HG03342 (cell line): ENCODE data around the gene CFAP52.
"Not testable (repeated sequence)": the region's sequence is repeated elsewhere in the genome, so short reads cannot be mapped to it uniquely, and the experiment has no call there.

Experiments
- ATAC-seq: cut with Tn5 transposase; IDR thresholded peaks from one replicate; pipeline ENCODE4 v1.9.1; 2021; ENCODE audit warnings: mild to moderate bottlenecking, moderate library complexity; ENCODE audit not compliant: unreplicated experiment

The CFAP52 gene, protein sequence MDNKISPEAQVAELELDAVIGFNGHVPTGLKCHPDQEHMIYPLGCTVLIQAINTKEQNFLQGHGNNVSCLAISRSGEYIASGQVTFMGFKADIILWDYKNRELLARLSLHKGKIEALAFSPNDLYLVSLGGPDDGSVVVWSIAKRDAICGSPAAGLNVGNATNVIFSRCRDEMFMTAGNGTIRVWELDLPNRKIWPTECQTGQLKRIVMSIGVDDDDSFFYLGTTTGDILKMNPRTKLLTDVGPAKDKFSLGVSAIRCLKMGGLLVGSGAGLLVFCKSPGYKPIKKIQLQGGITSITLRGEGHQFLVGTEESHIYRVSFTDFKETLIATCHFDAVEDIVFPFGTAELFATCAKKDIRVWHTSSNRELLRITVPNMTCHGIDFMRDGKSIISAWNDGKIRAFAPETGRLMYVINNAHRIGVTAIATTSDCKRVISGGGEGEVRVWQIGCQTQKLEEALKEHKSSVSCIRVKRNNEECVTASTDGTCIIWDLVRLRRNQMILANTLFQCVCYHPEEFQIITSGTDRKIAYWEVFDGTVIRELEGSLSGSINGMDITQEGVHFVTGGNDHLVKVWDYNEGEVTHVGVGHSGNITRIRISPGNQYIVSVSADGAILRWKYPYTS

DNA sequence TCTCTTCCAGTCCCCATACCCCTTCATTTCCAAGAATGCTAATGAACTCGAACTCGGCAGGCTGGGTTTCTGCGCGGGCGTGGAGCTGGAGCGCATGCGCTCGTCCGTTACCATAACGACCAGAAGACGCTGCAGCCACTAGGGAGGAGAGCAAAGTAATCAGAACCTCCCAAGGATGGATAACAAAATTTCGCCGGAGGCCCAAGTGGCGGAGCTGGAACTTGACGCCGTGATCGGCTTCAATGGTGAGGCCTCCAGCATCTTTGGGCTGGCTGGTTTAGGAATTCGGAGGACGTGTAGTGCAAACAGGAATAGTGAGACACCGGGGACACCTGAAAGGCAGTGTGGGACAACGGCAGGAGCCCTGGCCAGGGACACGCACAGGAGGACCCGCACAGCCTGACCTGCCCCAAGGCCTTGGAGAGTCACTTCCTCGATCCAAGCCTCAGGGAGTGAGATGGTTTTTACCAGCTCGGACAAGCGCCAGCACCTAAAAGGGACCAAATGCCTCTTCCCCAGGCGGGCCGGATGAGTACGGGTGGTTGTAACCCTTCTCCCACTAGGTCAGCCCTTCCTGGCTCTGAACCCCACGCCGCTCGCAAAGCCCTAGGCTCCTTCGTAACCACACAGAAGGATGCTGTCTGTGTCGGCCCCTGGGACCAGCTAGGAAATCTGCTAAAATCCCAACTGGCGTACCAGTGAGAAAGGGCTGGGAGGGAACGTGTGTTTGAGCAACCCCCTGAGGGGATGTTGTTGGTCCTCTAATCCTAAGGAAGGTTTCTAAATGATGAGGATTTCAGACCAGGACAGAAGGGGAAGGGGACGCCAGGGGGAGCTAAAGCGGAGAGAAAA lies at the start of gene CFAP52:
Gene CFAP52 (plus strand): TSS at position 122 of the 852 bp plus-strand sequence. CDS start 54 bp downstream, at position 176.
- no peak for ATAC-seq

DNA sequence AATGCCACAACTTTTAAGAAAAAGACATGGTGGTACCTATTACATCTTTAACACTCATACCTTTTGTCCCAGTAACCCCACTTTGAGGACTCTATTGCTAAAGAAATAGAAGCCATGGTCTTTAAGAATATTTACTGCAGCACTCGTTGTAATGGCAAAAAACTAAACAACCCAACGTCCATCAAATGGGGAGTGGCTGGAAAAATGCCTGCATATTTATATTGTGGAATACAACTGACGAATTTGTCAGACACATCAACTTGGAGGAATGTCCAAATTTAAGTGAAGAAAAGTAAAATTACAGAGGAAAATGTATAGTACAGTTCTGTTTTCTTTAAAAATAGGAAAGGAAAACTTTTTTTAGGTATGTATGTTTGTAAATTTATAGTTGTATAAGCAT lies 48.7 kb upstream of the CFAP52 start:
- no peak for ATAC-seq

GRCh38 chr17:9529033-9529700 lies 47.3 kb upstream of the CFAP52 start:
- no peak for ATAC-seq

GRCh38 chr17:9531034-9531433 lies 45.4 kb upstream of the CFAP52 start:
- ATAC-seq, result no peak

DNA sequence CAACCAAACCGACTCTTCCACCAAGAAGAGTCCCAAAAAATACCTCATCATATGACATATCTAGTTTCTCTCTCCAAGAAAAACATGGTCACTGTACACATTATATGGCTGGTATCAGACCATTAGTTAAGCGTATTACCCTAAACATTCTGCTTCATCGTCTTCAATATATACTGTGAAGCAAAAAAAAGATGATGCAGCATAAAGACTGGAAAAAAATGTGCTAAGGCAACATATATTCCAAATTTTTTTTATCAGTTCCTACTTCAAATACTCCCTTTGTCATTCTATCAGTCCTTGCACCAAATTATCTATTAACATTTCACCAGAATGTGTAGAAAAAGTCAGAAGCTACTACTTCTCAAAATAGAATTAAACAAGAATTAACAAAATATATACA lies 43.7 kb upstream of the CFAP52 start:
- no peak for ATAC-seq

- ATAC-seq, result no peak
These were observed 43.0 kb upstream of the CFAP52 start for GRCh38 chr17:9533441-9533840.

GRCh38 chr17:9536061-9536460 lies 40.4 kb upstream of the CFAP52 start:
- ATAC-seq, result no peak

GRCh38 chr17:9537177-9537776 lies 39.2 kb upstream of the CFAP52 start:
- ATAC-seq, result no peak

GRCh38 chr17:9538626-9539025 lies 37.8 kb upstream of the CFAP52 start:
- ATAC-seq, result no peak

- ATAC-seq, result no peak
These were observed 34.7 kb upstream of the CFAP52 start for GRCh38 chr17:9541718-9542117.

DNA sequence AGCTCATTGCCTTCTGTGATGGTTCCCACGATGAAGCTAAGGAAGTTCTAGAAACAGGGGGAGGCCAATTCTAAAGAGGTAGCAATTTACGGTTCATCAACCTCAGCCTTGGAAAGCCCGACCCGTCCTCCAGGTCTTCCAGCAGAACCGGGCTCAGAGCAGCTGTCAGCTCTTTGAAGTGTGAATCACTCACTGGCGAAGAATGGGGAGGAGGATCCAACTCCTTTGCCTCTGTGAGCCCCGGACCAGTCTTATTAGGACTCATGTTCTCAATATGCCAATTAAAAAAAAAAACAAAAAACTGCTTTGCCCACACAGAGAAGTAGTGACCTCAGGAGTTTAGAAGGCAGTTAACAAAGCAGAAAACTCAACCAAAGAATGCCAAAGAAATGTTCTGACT lies 32.2 kb upstream of the CFAP52 start:
- no peak for ATAC-seq

- no peak for ATAC-seq
These were observed 27.2 kb upstream of the CFAP52 start for GRCh38 chr17:9549215-9549614.

DNA sequence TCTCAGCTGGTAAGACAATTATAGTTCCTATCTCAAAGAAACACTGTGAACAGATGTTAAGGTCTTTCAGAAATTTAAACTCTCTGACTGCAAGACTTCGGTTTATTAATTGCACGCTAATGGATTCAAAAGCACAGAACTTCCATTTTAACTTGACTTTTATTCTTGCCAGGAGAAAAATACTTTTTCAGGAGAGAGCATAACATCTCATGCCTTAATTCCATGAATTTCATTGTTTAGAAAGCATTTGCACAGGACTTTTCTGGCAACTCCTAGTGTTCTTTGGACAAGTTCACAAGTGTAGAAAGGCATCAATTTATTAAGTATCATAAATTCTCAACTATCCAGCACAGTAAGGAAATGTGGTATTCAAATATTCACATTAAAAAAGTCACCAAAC lies 23.3 kb upstream of the CFAP52 start:
- ATAC-seq, result no peak

- ATAC-seq, result no peak
These were observed 22.8 kb upstream of the CFAP52 start for GRCh38 chr17:9553596-9553995.

DNA sequence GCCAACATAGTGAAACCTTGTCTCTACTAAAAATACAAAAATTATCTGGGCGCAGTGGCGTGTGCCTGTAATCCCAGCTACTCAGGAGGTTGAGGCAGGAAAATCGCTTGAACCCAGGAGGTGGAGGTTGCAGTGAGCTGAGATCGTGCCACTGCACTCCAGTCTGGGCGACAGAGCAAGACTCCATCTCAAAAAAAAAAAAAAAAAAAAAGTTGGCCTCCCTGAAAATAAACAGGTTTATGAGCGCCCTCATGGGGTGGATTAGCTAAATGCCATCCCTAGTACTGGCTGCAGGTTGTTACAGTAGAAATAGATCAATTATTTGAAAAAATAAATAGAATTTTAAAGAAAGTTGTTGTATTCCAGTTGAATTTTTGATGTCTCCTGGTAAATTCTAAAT lies 21.7 kb upstream of the CFAP52 start:
- ATAC-seq, result not testable (repeated sequence)

DNA sequence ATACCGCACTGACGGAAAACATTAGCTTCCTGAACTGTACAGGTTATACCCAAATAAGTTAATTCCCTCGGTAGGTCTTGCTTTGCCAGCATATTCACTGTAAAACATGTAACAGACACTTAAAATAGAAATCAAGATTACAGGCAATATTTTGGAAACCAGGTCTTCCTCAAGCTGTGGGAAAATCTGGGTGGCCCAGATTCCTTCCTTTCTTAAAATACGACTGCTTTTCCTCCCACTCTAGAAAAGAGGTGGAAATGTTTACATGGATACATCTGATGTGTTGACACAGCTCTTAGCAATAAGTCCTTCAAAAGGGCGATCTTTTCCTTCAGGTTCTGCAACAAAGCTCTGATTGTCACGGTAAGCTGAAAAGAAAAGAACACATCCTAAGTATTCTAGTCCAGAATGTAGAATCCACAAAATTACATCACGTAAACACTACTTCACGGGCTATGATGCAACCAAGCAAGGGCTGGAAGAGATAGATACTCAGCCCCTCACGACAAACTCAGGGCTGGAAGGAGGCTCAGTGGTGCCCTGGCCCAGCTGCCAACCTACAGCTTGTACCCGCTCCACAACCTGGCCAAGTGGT lies 19.2 kb upstream of the CFAP52 start:
- no peak for ATAC-seq

DNA sequence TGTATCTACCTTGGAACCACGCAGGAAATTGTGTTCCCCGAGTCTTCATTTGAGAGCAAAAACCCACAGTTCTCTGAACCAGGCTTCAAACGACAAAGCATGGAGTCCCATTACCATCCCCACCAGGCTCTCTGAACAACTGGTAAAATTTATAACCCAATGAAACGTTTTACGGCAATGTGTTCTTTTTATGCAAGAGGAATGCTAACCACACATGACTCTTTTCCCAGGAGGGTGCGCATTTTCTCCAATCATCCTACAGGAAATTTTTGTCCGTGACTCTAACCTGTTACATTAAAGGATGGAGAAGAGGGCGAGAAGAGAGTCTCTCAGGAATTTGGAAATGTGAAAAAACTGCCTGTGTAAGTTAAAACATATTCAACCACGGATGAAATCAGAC lies 18.6 kb upstream of the CFAP52 start:
- no peak for ATAC-seq

GRCh38 chr17:9564104-9564503 lies 12.3 kb upstream of the CFAP52 start:
- no peak for ATAC-seq

DNA sequence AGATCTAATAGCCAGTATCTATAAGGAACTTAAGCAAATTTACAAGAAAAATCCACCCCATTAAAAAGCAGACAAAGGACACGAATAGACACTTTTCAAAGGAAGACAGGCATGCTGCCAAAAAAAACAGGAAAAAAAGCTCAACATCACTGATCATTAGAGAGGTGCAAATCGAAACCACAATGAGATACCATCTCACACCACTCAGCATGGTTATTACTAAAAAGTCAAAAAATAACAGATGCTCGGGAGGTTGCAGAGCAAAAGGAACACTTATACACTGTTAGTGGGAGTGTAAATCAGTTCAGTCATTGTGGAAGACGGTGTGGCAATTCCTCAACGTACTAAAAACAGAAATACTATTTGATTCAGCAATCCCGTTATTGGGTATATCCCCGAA lies 10.4 kb upstream of the CFAP52 start:
- no peak for ATAC-seq

DNA sequence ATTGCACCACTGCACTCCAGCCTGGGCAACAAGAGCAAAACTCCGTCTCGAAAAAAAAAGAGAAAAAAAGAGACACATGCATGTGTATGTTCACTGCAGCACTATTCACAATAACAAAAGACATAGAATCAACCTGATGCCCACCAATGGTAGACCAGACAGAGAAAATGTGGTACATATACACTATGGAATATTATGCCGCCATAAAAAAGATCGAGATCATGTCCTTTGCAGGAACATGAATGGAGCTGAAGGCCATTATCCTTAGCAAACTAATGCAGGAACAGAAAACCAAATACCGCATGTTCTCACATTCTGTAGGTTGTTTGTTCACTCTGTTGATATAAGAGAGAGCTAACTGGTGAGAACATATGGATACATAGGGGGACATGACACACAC lies 9.7 kb upstream of the CFAP52 start:
- ATAC-seq, result not testable (repeated sequence)
